HFFc6 (cell line): ENCODE data around the gene SMURF2. TPM values are rescaled to one million over a fixed set of nuclear protein-coding genes. Genes with fewer than 3 reads are reported as not detected.

Experiments used
- DNase-seq: peaks from one replicate; pipeline ENCODE4 v3.0.0-alpha.2; 2018
- H3K27ac Mint-ChIP-seq: 2 replicates; pipeline ENCODE4 v1.8.0; 2020; ENCODE audit warnings: mild to moderate bottlenecking, mixed read lengths
- H3K27me3 Mint-ChIP-seq: 2 replicates; pipeline ENCODE4 v1.8.0; 2021; ENCODE audit warnings: mild to moderate bottlenecking, moderate library complexity, mixed read lengths; ENCODE audit not compliant: insufficient read depth
- H3K36me3 Mint-ChIP-seq: 2 replicates; pipeline ENCODE4 v1.8.0; 2021; ENCODE audit warnings: low read depth, mixed read lengths
- H3K4me1 Mint-ChIP-seq: 2 replicates; pipeline ENCODE4 v1.8.0; 2020; ENCODE audit warnings: low read depth, mixed read lengths
- H3K4me3 Mint-ChIP-seq: 2 replicates; pipeline ENCODE4 v1.8.0; 2020; ENCODE audit warnings: mild to moderate bottlenecking, moderate library complexity, mixed read lengths
- H3K9me3 Mint-ChIP-seq: 2 replicates; pipeline ENCODE4 v1.8.0; 2020; ENCODE audit warnings: mild to moderate bottlenecking, mixed read lengths
- total RNA-seq, 6 experiments: library from RNA; stranded (reverse); fragmentation: NEBNext Ultra II Directional; extraction: Animal tissue kit (Norgen Biotek cat#: 25700); gene quantifications; 2 replicates in 1 of 6; 3 replicates in 5 of 6; pipeline ENCODE4 v1.2.3, GENCODE V29; 2021
- TF ChIP-seq, protein P1 (sequence below): fragments of 200-600 bp; sonication (generic); IDR thresholded peaks from 2 replicates; pipeline ENCODE4 v1.5.0; 2021; ENCODE audit warnings: antibody characterized with exemption, mild to moderate bottlenecking

SMURF2 gene
- total RNA-seq, 6 experiments from 2014 or later = 92.5 to 206 (median 99.1) TPM

DNA sequence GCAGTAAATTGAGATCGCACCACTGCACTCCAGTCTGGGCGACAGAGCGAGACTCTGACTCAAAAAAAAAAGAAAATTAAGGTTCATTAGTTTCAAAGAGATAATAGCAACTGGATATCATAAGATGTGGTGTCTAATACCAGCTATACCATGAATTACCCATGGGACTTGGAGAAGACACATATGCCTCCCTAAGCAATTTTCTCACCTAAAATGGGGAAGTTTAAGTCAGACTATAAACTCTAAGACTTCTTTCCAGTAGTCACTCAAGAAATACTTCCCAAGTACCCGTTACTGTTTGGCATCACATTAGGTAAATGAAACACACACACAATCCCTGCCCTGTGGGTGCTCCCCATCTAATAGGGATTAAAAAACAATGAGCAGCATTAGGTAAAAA, 22.6 kb downstream of the SMURF2 start:
- Mint-ChIP-seq H3K27ac (peak overlapping the region; percentile 46; the same call in 1 of the 2 replicates), H3K4me3 (no peak overlapping the region), H3K4me1 (peaks cover 72% of the 10 kb centered on the region), H3K27me3 (peaks cover 5% of the 10 kb centered on the region), H3K36me3 (peaks cover 33% of the 10 kb centered on the region), H3K9me3 (no peaks in the 10 kb centered on the region)
- DNase-seq = no peak
- TF ChIP-seq, protein P1, sequence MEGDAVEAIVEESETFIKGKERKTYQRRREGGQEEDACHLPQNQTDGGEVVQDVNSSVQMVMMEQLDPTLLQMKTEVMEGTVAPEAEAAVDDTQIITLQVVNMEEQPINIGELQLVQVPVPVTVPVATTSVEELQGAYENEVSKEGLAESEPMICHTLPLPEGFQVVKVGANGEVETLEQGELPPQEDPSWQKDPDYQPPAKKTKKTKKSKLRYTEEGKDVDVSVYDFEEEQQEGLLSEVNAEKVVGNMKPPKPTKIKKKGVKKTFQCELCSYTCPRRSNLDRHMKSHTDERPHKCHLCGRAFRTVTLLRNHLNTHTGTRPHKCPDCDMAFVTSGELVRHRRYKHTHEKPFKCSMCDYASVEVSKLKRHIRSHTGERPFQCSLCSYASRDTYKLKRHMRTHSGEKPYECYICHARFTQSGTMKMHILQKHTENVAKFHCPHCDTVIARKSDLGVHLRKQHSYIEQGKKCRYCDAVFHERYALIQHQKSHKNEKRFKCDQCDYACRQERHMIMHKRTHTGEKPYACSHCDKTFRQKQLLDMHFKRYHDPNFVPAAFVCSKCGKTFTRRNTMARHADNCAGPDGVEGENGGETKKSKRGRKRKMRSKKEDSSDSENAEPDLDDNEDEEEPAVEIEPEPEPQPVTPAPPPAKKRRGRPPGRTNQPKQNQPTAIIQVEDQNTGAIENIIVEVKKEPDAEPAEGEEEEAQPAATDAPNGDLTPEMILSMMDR = no peak

DNA sequence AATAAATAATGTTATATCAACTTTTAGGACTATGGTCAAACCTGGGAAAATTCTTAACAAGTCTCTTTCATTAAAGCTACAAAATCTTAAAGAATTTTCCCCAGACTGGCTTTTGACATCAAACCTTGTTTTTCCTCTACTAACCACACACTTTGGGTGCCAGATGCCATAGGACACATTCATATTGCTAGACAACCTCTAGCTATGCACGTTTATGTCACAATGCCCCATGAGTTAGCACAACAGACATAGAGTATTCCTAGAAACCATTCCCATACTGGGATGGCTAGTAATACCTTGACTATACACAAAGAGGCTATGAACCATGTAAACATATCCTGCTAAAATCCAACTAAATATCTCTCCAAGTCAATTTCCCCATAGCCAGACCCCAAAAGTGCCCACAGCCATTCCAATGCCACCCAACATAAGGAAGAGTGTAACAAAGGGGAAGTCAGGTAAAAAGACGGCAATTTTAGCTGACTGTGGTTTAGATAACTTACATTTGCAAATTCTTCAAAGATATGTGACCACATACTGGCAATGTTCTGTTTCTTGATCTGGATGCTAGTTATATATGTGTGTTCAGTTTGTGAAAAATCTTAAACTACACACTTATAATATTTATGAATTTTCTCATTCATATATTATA, 23.4 kb downstream of the SMURF2 start:
- Mint-ChIP-seq H3K9me3 (no peaks in the 10 kb centered on the region), H3K4me3 (0 out of 2 replicates have a peak overlapping the region, but pooled peaks have one; percentile 6), H3K4me1 (peaks cover 80% of the 10 kb centered on the region), H3K27me3 (peaks cover 5% of the 10 kb centered on the region), H3K36me3 (peaks cover 38% of the 10 kb centered on the region), H3K27ac (peak overlapping the region; percentile 80)
- no peak for DNase-seq
- TF ChIP-seq, protein P1 = no peak

DNA sequence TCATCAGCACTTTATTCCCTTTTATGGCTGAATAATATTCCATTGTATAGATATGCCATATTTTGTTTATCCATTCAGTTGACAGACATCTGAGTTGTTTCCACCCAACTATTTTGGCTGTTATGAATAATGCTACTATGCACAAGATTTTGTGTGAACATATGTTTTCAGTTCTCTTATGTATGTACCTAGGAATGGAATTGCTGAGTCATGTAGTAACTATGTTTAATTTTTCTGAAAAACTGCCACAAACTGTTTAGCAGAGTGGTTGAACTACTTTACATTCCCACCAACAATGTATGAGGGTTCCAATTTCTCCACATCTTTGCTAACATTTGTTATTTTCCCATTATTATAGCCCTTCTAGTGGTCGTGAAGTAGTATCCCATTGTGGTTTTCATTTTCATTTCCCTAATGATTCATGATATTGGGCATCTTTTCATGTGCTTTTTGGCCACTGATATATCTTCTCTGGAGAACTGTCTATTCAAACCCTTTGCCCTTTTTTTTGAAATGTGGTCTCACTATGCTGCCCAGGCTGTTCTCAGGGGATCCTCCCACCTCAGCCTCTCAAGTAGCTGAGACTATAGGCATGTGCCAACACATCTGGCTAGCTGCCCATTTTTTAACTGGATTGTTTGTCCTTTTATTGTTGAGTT, 26.3 kb downstream of the SMURF2 start:
- no peaks in the 10 kb centered on the region for H3K9me3 Mint-ChIP-seq
- peak overlapping the region; percentile 50 for H3K4me3 Mint-ChIP-seq
- H3K27ac Mint-ChIP-seq = peak overlapping the region; percentile 74
- peaks cover 2% of the 10 kb centered on the region; the same call in 1 of the 2 replicates for H3K27me3 Mint-ChIP-seq
- DNase-seq = peak; percentile 79
- peaks cover 26% of the 10 kb centered on the region for H3K36me3 Mint-ChIP-seq
- peaks cover 85% of the 10 kb centered on the region for H3K4me1 Mint-ChIP-seq
- TF ChIP-seq, protein P1 = no peak

DNA sequence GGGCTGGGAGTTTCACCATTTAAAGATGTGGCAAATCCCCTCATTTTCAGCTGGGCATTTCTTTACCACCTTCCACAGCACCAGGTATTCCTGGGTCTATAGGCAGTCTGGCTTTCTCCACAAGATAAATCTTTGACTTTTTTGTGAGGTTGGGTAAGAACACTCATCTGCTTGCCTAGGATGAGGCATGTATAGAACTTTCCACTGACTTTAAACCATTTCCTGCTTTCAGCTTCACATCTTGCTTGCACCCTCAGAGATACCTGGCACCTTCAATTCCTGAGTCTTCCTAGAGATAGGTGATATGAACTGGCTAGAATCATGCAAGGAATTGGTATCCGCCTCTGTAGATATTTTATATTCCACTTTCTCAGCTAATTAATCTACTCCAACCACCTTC, 27.9 kb downstream of the SMURF2 start:
- Mint-ChIP-seq H3K27me3 (peaks cover 2% of the 10 kb centered on the region; the same call in 1 of the 2 replicates), H3K27ac (peak overlapping the region; percentile 61), H3K9me3 (no peaks in the 10 kb centered on the region), H3K4me3 (peak overlapping the region; percentile 14; the same call in 1 of the 2 replicates), H3K36me3 (peaks cover 22% of the 10 kb centered on the region), H3K4me1 (peaks cover 86% of the 10 kb centered on the region)
- no peak for DNase-seq
- TF ChIP-seq, protein P1 = no peak

DNA sequence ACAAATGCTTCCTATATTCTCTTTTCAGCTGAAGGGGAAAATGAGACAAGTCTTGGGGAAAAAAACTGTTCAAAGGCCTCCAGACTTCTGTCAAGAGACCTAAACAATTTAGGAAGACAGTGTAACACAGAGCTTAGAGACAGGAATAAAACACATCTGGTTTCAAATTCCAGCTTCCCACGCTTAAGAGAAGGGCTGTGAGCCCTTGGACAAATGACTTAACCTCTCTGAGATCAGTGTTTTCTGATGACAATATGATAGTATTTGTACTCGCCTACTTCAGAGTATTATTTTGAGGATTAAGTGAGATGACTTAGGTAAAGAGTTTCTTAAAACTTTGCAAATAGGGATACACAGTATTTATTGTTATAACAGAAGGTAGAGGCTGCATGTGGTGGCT, 29.5 kb downstream of the SMURF2 start:
- Mint-ChIP-seq H3K4me3 (peak overlapping the region; percentile 15; the same call in 1 of the 2 replicates), H3K36me3 (peaks cover 20% of the 10 kb centered on the region), H3K27me3 (peaks cover 2% of the 10 kb centered on the region; the same call in 1 of the 2 replicates), H3K27ac (peak overlapping the region; percentile 56), H3K4me1 (peaks cover 92% of the 10 kb centered on the region), H3K9me3 (no peaks in the 10 kb centered on the region)
- TF ChIP-seq, protein P1 = no peak
- DNase-seq = no peak
